K562 (cell line): ENCODE measurements around the gene SDCCAG8. TPM values are rescaled to one million over a fixed set of nuclear protein-coding genes. Genes with fewer than 3 reads are reported as not detected.

Experiments used
- ATAC-seq: fragments of 200-7000 bp; cut with Tn5 transposase; 3 replicates; pipeline ENCODE4 v1.9.1; 2020; ENCODE audit warnings: moderate library complexity
- BruUV-seq: library from RNA; stranded (reverse); fragments of 400-500 nt; replicated peaks from 2 replicates; lab custom pipeline; 2021; lab: Mats Ljungman, UMichigan
- CTCF ChIA-PET: fragments of 300-600 bp; formaldehyde crosslinking; extraction: SDS; loops from one replicate; lab custom pipeline; 2021; ENCODE audit warnings: low intra/inter-chr PET ratio; lab: Yijun Ruan, JAX
- POLR2A ChIA-PET: fragments of 300-600, 350-650 bp; sonication (Branson Sonifier 250); formaldehyde crosslinking; extraction: SDS; loops from one replicate; lab custom pipeline; 2021; ENCODE audit warnings: antibody characterized with exemption, inconsistent platforms; lab: Yijun Ruan, JAX
- DNase-seq, 4 experiments: peaks; one replicate each; pipeline versions ENCODE4 v3.0.0 to v3.0.0-alpha.2; 2011 to 2018; ENCODE audit warnings: low spot score in 3 of 4, mixed read lengths in 3 of 4; ENCODE audit errors: extremely low read depth in 1 of 4
- FAIRE-seq: peaks from 2 replicates; lab custom pipeline; 2011; peaks lifted over from hg19 to GRCh38; lab: Jason Lieb, UNC
- H2AFZ ChIP-seq: 2 replicates; pipeline ENCODE4 v1.6.0; 2011; ENCODE audit warnings: low read depth, low read length, control low read depth, inconsistent platforms
- H3K27ac ChIP-seq: fragments of 200-600 bp; 3 replicates; pipeline ENCODE4 v1.8.0; 2011; ENCODE audit warnings: low read depth, mild to moderate bottlenecking, control low read depth, inconsistent platforms, low read length, moderate library complexity, mixed read lengths; ENCODE audit errors: extremely low read depth
- H3K27me3 ChIP-seq, 2 experiments: fragments of 300-600 bp in 1 of 2; 2 replicates in 1 of 2; 3 replicates in 1 of 2; pipeline versions ENCODE4 v1.6.0 to v1.8.0; 2011; ENCODE audit warnings: inconsistent platforms in 2 of 2, low read length in 2 of 2, mild to moderate bottlenecking in 1 of 2, mixed read lengths in 1 of 2, moderate library complexity in 1 of 2; ENCODE audit not compliant: control insufficient read depth in 2 of 2, insufficient read depth in 2 of 2
- H3K36me3 ChIP-seq: fragments of 300-600 bp; 3 replicates; pipeline ENCODE4 v1.8.0; 2011; ENCODE audit warnings: mild to moderate bottlenecking, low read length, inconsistent platforms; ENCODE audit not compliant: control insufficient read depth, insufficient read depth
- H3K4me1 ChIP-seq, 2 experiments: fragments of 200-600 bp in 1 of 2; replicated peaks in 1 of 2; 2 replicates in 1 of 2; 3 replicates in 1 of 2; pipeline versions ENCODE4 v1.5.1 to v1.8.0; 2011; ENCODE audit warnings: inconsistent platforms in 2 of 2, low read length in 2 of 2, mild to moderate bottlenecking in 1 of 2, mixed read lengths in 1 of 2, moderate library complexity in 1 of 2; ENCODE audit not compliant: control insufficient read depth in 2 of 2, insufficient read depth in 2 of 2
- H3K4me2 ChIP-seq: 2 replicates; pipeline ENCODE4 v1.6.1; 2011; ENCODE audit warnings: low read length, control low read depth, inconsistent platforms, mixed read lengths; ENCODE audit not compliant: insufficient read depth
- H3K4me3 ChIP-seq: fragments of 200-600 bp; sonication (generic), shearing (Covaris generic); 2 replicates; pipeline ENCODE4 v1.5.1; 2016; ENCODE audit warnings: control low read depth, inconsistent platforms
- H3K79me2 ChIP-seq: fragments of 200-600 bp; 3 replicates; pipeline ENCODE4 v1.8.0; 2011; ENCODE audit warnings: low read length, inconsistent platforms; ENCODE audit not compliant: control insufficient read depth, insufficient read depth
- H3K9ac ChIP-seq, 2 experiments: 2 replicates each; pipeline versions ENCODE4 v1.6.0 to v1.6.1; 2011; ENCODE audit warnings: low read depth in 2 of 2, low read length in 2 of 2, control low read depth in 1 of 2, inconsistent platforms in 1 of 2, mild to moderate bottlenecking in 1 of 2, mixed read lengths in 1 of 2; ENCODE audit not compliant: insufficient read depth in 1 of 2
- H3K9me1 ChIP-seq: one replicate; pipeline ENCODE4 v1.6.0; 2011; ENCODE audit warnings: inconsistent platforms, mild to moderate bottlenecking, low read length, moderate library complexity; ENCODE audit not compliant: control insufficient read depth, insufficient read depth
- H3K9me3 ChIP-seq: replicated peaks from 2 replicates; pipeline ENCODE4 v1.5.1; 2011; ENCODE audit warnings: low read depth, low read length, inconsistent platforms; ENCODE audit not compliant: control insufficient read depth, insufficient read depth
- H4K20me1 ChIP-seq: replicated peaks from 2 replicates; pipeline ENCODE4 v1.6.1; 2011; ENCODE audit warnings: low read length, inconsistent platforms, mixed read lengths; ENCODE audit not compliant: control insufficient read depth, insufficient read depth
- AFF4 ChIP-seq: sonication (generic); formaldehyde crosslinking; IDR thresholded peaks from 2 replicates; pipeline ENCODE4 v1.8.0; 2023; ENCODE audit warnings: mild to moderate bottlenecking, missing genetic modification reagents
- RFX7 ChIP-seq: fragments of 250-450 bp; sonication (Bioruptor Pico); IDR thresholded peaks from 2 replicates; pipeline ENCODE4 v1.5.1; 2021; ENCODE audit warnings: mild to moderate bottlenecking
- SPI1 ChIP-seq: IDR thresholded peaks from 2 replicates; pipeline ENCODE4 v1.6.1; 2011; ENCODE audit warnings: low read depth, low read length, control low read depth, borderline replicate concordance
- TRIM25 ChIP-seq: fragments of 450-650 bp; IDR thresholded peaks from 2 replicates; pipeline ENCODE4 v1.7.0; 2016; ENCODE audit warnings: borderline replicate concordance
- ZNF12 ChIP-seq: sonication (generic); formaldehyde crosslinking; IDR thresholded peaks from 2 replicates; pipeline ENCODE4 v1.4.0; 2020; ENCODE audit warnings: mild to moderate bottlenecking, missing genetic modification reagents
- WGBS: fragments of 100-300 bp; shearing (Covaris generic); methylation state at CpG from one replicate; pipeline ENCODE4 v1.1.6; 2016; ENCODE audit warnings: low coverage, mixed read lengths; ENCODE audit not compliant: insufficient coverage; ENCODE audit errors: missing lambda C conversion rate; 5-methylcytosine and 5-hydroxymethylcytosine counted together
- in situ Hi-C: fragments of 300-500 bp; cut with MboI; formaldehyde crosslinking; loops from 4 replicates; pipeline ENCODE4 v1.15.0; 2018; ENCODE audit warnings: inconsistent platforms, mixed read lengths
- intact Hi-C: fragments of 100-400 bp; cut with micrococcal nuclease; formaldehyde crosslinking; loops from 2 replicates; pipeline ENCODE4 v1.14.2; 2022
- polyA plus RNA-seq, 8 experiments: library from polyadenylated mRNA; depleted of rRNA in 4 of 8; stranded (reverse) in 5 of 8; unstranded in 3 of 8; fragments of >200 nt; fragmentation: Nextera tagmentation in 2 of 8; fragmentation: Illumina TruSeq in 1 of 8; extraction: Ambion mirVana in 2 of 8; extraction: Trizol in 1 of 8; gene quantifications; 2 replicates each; pipeline versions ENCODE4 v1.2.1 to v1.2.3, GENCODE V29; 2011 to 2014; ENCODE audit warnings: inconsistent platforms in 1 of 8, missing spikeins in 1 of 8
- total RNA-seq, 7 experiments: library from RNA; depleted of rRNA in 6 of 7; stranded (reverse); fragments of >200 nt in 6 of 7; fragmentation: Illumina TruSeq in 2 of 7; extraction: Trizol in 2 of 7; gene quantifications; 2 replicates each; pipeline versions ENCODE4 v1.2.1 to v1.2.3, GENCODE V29; 2011 to 2021; ENCODE audit warnings: low replicate concordance in 1 of 7

The SDCCAG8 gene
- total and polyA plus RNA-seq, 9 of the 15 experiments (the other 6 are each of a cell fraction or from before 2014, with no cell fraction given) = 17.9 to 36.7 (median 25.4) TPM

DNA sequence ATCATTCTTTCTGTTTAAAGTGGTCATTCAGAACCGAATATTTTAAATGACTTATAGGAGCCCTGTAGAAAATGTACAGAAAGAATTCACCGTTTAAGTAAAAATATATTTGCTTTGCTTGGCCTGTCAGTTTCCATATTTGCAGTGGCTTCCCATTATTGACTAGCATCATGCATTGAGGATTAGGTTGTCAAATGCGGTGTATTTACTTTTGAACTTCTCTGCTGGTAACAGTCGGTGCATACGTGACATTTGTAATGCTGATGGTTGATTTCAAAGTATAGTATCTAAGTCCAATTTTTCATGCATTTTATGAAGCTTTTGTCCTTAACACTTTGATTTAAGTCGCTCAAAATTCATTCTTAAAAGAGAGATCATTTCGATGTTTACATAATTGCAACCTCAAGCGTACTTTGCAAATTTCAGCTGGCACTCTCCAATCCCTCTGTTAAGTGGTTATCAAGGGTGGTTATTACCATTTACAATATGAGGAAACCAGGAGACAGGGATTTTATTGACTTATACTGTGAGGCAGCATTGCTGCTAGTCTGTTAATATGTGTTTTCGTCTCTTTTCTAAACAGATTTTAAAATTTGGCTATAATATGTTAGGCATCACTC, 201.6 kb downstream of the SDCCAG8 start (continued):
- TF ChIP-seq AFF4 (CRISPR knock-in tag) (no peak), TRIM25 (no peak), RFX7 (CRISPR knock-in tag) (no peak)
- TF ChIP-seq, all 486 proteins: peak for 0

DNA sequence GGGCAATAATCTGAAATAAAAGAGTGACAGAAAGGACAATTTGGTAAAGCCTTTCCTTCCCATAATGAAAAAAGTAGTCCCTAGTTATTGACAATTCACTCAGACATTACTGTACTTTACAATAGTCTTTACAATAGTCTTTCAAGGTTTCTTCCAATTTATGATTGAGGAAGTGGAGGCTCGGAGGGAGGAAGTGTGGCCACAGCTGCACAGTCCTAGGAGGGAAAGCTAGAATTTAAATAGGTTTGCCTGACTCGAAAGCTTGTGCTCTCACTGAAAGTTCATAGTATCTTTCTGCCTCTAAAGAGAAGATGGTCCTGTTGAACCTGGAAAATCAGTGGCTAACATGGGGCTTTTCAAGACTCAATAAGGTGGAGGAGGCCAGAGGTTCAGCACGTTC, 203.2 kb downstream of the SDCCAG8 start:
- ATAC-seq = no peak
- Histone ChIP-seq H3K27ac (no peak overlapping the region), H3K36me3 (no peaks in the 10 kb centered on the region; the same call in 2 of the 3 replicates), H2AFZ (peak overlapping the region; percentile 42; the same call in 1 of the 2 replicates), H4K20me1 (no peaks in the 10 kb centered on the region), H3K9me1 (no peaks in the 10 kb centered on the region), H3K4me1 (no peaks in the 10 kb centered on the region), H3K79me2 (no peaks in the 10 kb centered on the region), H3K27me3 (no peaks in the 10 kb centered on the region), H3K9me3 (no peaks in the 10 kb centered on the region), H3K4me2 (no peak overlapping the region), H3K9ac (no peak overlapping the region)
- intact Hi-C loops = no loop called here
- POLR2A ChIA-PET = interaction anchor here (0.7 kb wide), 1 partner anchor 10 kb away, joined by 3 read pairs; no protein-coding TSS in a partner anchor
- no peak for FAIRE-seq
- DNase-seq = no peak
- no TSS peak for BruUV-seq
- in situ Hi-C loops = no loop called here
- no peak for TF ChIP-seq ZNF12 (CRISPR knock-in tag)
- peak; percentile 92 for TF ChIP-seq SPI1
- TF ChIP-seq, all 486 proteins: peak for 1
- CTCF ChIA-PET = no interaction called here
- no peak overlapping the region for H3K4me3 ChIP-seq
- WGBS = 35% methylated on average over 3 of the region's 3 CpGs
